Endothelial cell of umbilical vein (primary cell): ENCODE data around the gene CDKL5.

ENCODE experiments used
- CTCF ChIP-seq, 2 donors: IDR thresholded peaks; 1 replicate in 1 of 2; 2 replicates in 1 of 2; pipeline ENCODE4 v1.5.1; 2011; ENCODE audit warnings: low read length in 2 of 2, mild to moderate bottlenecking in 2 of 2, moderate library complexity in 2 of 2, control low read depth in 1 of 2, inconsistent platforms in 1 of 2, low read depth in 1 of 2; ENCODE audit not compliant: insufficient read depth in 1 of 2; ENCODE audit errors: extremely low read depth in 1 of 2
- EZH2 ChIP-seq: IDR thresholded peaks from 2 replicates; pipeline ENCODE4 v1.6.1; 2012; ENCODE audit warnings: borderline replicate concordance, low read depth, mild to moderate bottlenecking, moderate library complexity, low read length, inconsistent platforms; ENCODE audit not compliant: severe bottlenecking
- JUN ChIP-seq: IDR thresholded peaks from 2 replicates; pipeline ENCODE4 v1.6.1; 2011; ENCODE audit warnings: borderline replicate concordance, low read depth; ENCODE audit not compliant: insufficient read length, insufficient read depth
- POLR2A ChIP-seq: IDR thresholded peaks from 2 replicates; pipeline ENCODE4 v1.6.1; 2012; ENCODE audit warnings: low read depth, mild to moderate bottlenecking, control low read depth, low read length

GRCh38 chrX:18401848-18402213 is 23.6 kb upstream of the CDKL5 start:
- TF ChIP-seq CTCF (IDR thresholded peaks at IDR 0.05; ENCODE audit: extremely low read depth in 1 of 2, insufficient read depth in 1 of 2, low read depth in 1 of 2, low read length in 2 of 2) (no peak), POLR2A (no peak), JUN (no peak), EZH2 (no peak)
